Mesodermal cell (in vitro differentiated cells): ENCODE results near the gene TMPRSS6.

Experiments used
- H3K27ac ChIP-seq: 2 replicates; pipeline ENCODE4 v1.7.0; 2013; ENCODE audit warnings: mild to moderate bottlenecking, low read depth, low read length, moderate library complexity; ENCODE audit not compliant: severe bottlenecking
- H3K36me3 ChIP-seq: 2 replicates; pipeline ENCODE4 v1.7.1; 2013; ENCODE audit warnings: mild to moderate bottlenecking, low read length, moderate library complexity; ENCODE audit not compliant: control insufficient read depth, insufficient read depth
- H3K4me1 ChIP-seq: one replicate; pipeline ENCODE4 v1.7.1; 2013; ENCODE audit warnings: mild to moderate bottlenecking, low read length; ENCODE audit not compliant: insufficient read depth, control insufficient read depth, poor library complexity, severe bottlenecking
- H3K4me3 ChIP-seq: 2 replicates; pipeline ENCODE4 v1.7.0; 2013; ENCODE audit warnings: low read length, control low read depth, mild to moderate bottlenecking; ENCODE audit not compliant: insufficient read depth, poor library complexity, severe bottlenecking; ENCODE audit errors: extremely low read depth
- H3K9me3 ChIP-seq: 2 replicates; pipeline ENCODE4 v1.7.1; 2013; ENCODE audit warnings: mild to moderate bottlenecking, low read length, moderate library complexity; ENCODE audit not compliant: control insufficient read depth
- WGBS, 2 experiments: methylation state at CpG; one replicate each; pipeline ENCODE4 v1.1.5; 2013; ENCODE audit warnings: missing lambda C conversion rate in 2 of 2; ENCODE audit not compliant: insufficient coverage in 2 of 2; 5-methylcytosine and 5-hydroxymethylcytosine counted together

Gene TMPRSS6

GRCh38 chr22:37049224-37049623 lies 60.3 kb downstream of the TMPRSS6 start:
- no peak overlapping the region for H3K4me3 ChIP-seq
- peaks cover 11% of the 10 kb centered on the region for H3K36me3 ChIP-seq
- peaks cover 6% of the 10 kb centered on the region for H3K4me1 ChIP-seq
- WGBS, 2 experiments, result 87 to 100% methylated on average over 2 of the region's 2 CpGs
- no peak overlapping the region for H3K27ac ChIP-seq
- no peaks in the 10 kb centered on the region for H3K9me3 ChIP-seq

- Histone ChIP-seq H3K36me3 (peaks cover under 1% of the 10 kb centered on the region), H3K4me1 (peaks cover 6% of the 10 kb centered on the region), H3K27ac (no peak overlapping the region), H3K4me3 (no peak overlapping the region), H3K9me3 (no peaks in the 10 kb centered on the region)
- WGBS, 2 experiments, result 62 to 73% methylated on average over 5 of the region's 6 CpGs
Observed at GRCh38 chr22:37048133-37048532, 61.4 kb downstream of the TMPRSS6 start.

GRCh38 chr22:37047006-37047405 lies 62.5 kb downstream of the TMPRSS6 start:
- 87 to 93% methylated on average over 7 of the region's 7 CpGs for WGBS, 2 experiments
- Histone ChIP-seq H3K36me3 (no peaks in the 10 kb centered on the region), H3K27ac (no peak overlapping the region)

GRCh38 chr22:37046589-37046988 lies 62.9 kb downstream of the TMPRSS6 start:
- WGBS, 2 experiments, result 95 to 96% methylated on average over 6 of the region's 6 CpGs
- H3K27ac ChIP-seq, result no peak overlapping the region
- no peaks in the 10 kb centered on the region for H3K36me3 ChIP-seq
- peaks cover 9% of the 10 kb centered on the region for H3K4me1 ChIP-seq
- H3K9me3 ChIP-seq, result no peaks in the 10 kb centered on the region
- no peak overlapping the region for H3K4me3 ChIP-seq

More at GRCh38 chr22:37047006-37047405, 62.5 kb downstream of the TMPRSS6 start:
- no peaks in the 10 kb centered on the region for H3K9me3 ChIP-seq
- peaks cover 6% of the 10 kb centered on the region for H3K4me1 ChIP-seq
- no peak overlapping the region for H3K4me3 ChIP-seq

- H3K36me3 ChIP-seq, result no peaks in the 10 kb centered on the region
- 0 to 31% methylated on average over 1 to 3 of the region's 4 CpGs for WGBS, 2 experiments
- H3K4me1 ChIP-seq, result peaks cover 11% of the 10 kb centered on the region
- no peaks in the 10 kb centered on the region for H3K9me3 ChIP-seq
- H3K4me3 ChIP-seq, result no peak overlapping the region
- H3K27ac ChIP-seq, result no peak overlapping the region
Observed at GRCh38 chr22:37045958-37046357, 63.6 kb downstream of the TMPRSS6 start.

GRCh38 chr22:37044634-37045625 lies 64.6 kb downstream of the TMPRSS6 start:
- Histone ChIP-seq H3K9me3 (no peaks in the 10 kb centered on the region), H3K4me1 (peaks cover 16% of the 10 kb centered on the region), H3K4me3 (no peak overlapping the region), H3K27ac (no peak overlapping the region), H3K36me3 (no peaks in the 10 kb centered on the region)
- 81 to 84% methylated on average over 5 to 6 of the region's 9 CpGs for WGBS, 2 experiments

- H3K4me3 ChIP-seq, result no peak overlapping the region
- H3K36me3 ChIP-seq, result no peaks in the 10 kb centered on the region
- WGBS, 2 experiments, result 67 to 74% methylated on average over 12 to 13 of the region's 17 CpGs
- no peaks in the 10 kb centered on the region for H3K9me3 ChIP-seq
- no peak overlapping the region for H3K27ac ChIP-seq
- H3K4me1 ChIP-seq, result peaks cover 16% of the 10 kb centered on the region
Observed at GRCh38 chr22:37043828-37044538, 65.5 kb downstream of the TMPRSS6 start.

- Histone ChIP-seq H3K4me1 (peaks cover 16% of the 10 kb centered on the region), H3K36me3 (no peaks in the 10 kb centered on the region), H3K9me3 (no peaks in the 10 kb centered on the region), H3K4me3 (no peak overlapping the region), H3K27ac (no peak overlapping the region)
- 77 to 96% methylated on average over 5 of the region's 7 CpGs for WGBS, 2 experiments
Observed at GRCh38 chr22:37043209-37043827, 66.2 kb downstream of the TMPRSS6 start.

- Histone ChIP-seq H3K4me3 (no peak overlapping the region), H3K27ac (no peak overlapping the region), H3K36me3 (no peaks in the 10 kb centered on the region), H3K4me1 (peaks cover 16% of the 10 kb centered on the region), H3K9me3 (no peaks in the 10 kb centered on the region)
- 84 to 94% methylated on average over 2 of the region's 2 CpGs for WGBS, 2 experiments
Observed at GRCh38 chr22:37039466-37039865, 70.0 kb downstream of the TMPRSS6 start.

- Histone ChIP-seq H3K27ac (no peak overlapping the region), H3K4me3 (no peak overlapping the region), H3K36me3 (no peaks in the 10 kb centered on the region), H3K9me3 (no peaks in the 10 kb centered on the region), H3K4me1 (peaks cover 13% of the 10 kb centered on the region)
- WGBS, 2 experiments, result 72 to 83% methylated on average over 13 of the region's 14 CpGs
Observed at GRCh38 chr22:37037669-37038068, 71.8 kb downstream of the TMPRSS6 start.
